Effector memory CD4-positive, alpha-beta T cell (primary cell): Measurements from ENCODE around the gene NDUFA13.
A peak's percentile ranks its signal among the peaks of the same experiment; 100 is the strongest.

Experiments
- DNase-seq, 3 donors: peaks; one replicate each; pipeline ENCODE4 v3.0.0-alpha.2; 2020
- H3K27ac ChIP-seq: 2 replicates; pipeline ENCODE4 v1.7.0; 2013; ENCODE audit warnings: mild to moderate bottlenecking, low read length, moderate library complexity; ENCODE audit not compliant: insufficient read depth, poor library complexity, severe bottlenecking
- H3K27me3 ChIP-seq: replicated peaks from 2 replicates; pipeline ENCODE4 v1.7.0; 2013; ENCODE audit warnings: mild to moderate bottlenecking, low read length; ENCODE audit not compliant: insufficient read depth, control insufficient read depth, poor library complexity, severe bottlenecking
- H3K36me3 ChIP-seq: 2 replicates; pipeline ENCODE4 v1.7.0; 2013; ENCODE audit warnings: mild to moderate bottlenecking, low read length, moderate library complexity; ENCODE audit not compliant: control insufficient read depth, insufficient read depth
- H3K4me1 ChIP-seq: 2 replicates; pipeline ENCODE4 v1.7.0; 2013; ENCODE audit warnings: low read length, mild to moderate bottlenecking; ENCODE audit not compliant: control insufficient read depth, insufficient read depth, poor library complexity, severe bottlenecking
- H3K4me3 ChIP-seq: 2 replicates; pipeline ENCODE4 v1.7.0; 2013; ENCODE audit warnings: low read length, low read depth, mild to moderate bottlenecking; ENCODE audit not compliant: insufficient read depth, poor library complexity, severe bottlenecking
- H3K9me3 ChIP-seq: 2 replicates; pipeline ENCODE4 v1.7.0; 2013; ENCODE audit warnings: mild to moderate bottlenecking, low read length, moderate library complexity; ENCODE audit not compliant: control insufficient read depth

Gene NDUFA13

DNA sequence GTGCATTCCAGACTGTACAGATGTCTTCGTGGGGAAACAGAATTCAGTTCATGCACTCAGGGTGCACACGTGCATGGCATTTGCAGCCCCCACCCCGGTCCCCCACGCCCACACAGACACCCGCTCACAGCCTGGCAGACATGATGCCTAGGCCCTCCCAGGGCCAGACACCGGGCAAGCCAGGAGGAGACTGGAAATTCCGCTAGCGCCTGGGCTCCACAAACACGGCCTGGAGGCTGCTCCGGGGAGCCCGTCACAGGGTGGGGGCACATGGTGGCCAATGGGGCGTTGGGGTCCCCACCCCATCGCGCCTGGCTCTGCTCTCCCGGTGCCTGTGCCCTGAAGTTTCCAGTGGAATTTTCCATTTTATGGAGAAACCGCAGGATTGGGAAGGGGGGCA lies 25.6 kb downstream of the NDUFA13 start:
- Histone ChIP-seq H3K4me3 (peak overlapping the region; percentile 60), H3K4me1 (peaks cover 25% of the 10 kb centered on the region), H3K27ac (no peak overlapping the region), H3K9me3 (no peaks in the 10 kb centered on the region), H3K27me3 (no peaks in the 10 kb centered on the region), H3K36me3 (no peaks in the 10 kb centered on the region)
- DNase-seq, result no peak

DNA sequence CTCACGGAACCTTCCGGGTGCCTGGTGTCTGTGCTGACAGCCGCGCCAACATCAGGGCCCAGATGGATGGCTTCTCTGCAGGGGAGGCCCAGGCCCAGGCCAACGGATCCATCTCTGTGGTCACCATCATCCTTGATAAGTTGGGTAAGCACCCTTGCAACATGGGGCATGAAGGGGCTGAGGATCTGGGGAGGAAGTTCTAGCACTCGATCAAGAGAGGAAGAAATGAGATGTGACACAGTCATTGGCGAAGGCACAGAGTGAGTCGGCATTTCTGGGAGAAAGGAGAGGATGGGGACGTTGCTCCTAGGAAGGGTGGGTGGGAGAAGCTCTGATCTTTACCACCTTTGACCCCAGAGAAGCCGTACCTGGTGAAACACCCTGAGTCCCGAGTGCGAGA lies 26.5 kb downstream of the NDUFA13 start:
- Histone ChIP-seq H3K27me3 (no peaks in the 10 kb centered on the region), H3K36me3 (no peaks in the 10 kb centered on the region), H3K4me3 (no peak overlapping the region), H3K9me3 (no peaks in the 10 kb centered on the region), H3K4me1 (peaks cover 25% of the 10 kb centered on the region), H3K27ac (no peak overlapping the region)
- DNase-seq, result no peak

- Histone ChIP-seq H3K36me3 (no peaks in the 10 kb centered on the region), H3K9me3 (no peaks in the 10 kb centered on the region), H3K4me1 (peaks cover 20% of the 10 kb centered on the region), H3K4me3 (no peak overlapping the region), H3K27me3 (no peaks in the 10 kb centered on the region), H3K27ac (no peak overlapping the region)
- DNase-seq, result no peak
Observed at GRCh38 chr19:19543101-19543500, 27.1 kb downstream of the NDUFA13 start.

GRCh38 chr19:19543640-19544039 lies 27.6 kb downstream of the NDUFA13 start:
- DNase-seq, result no peak

GRCh38 chr19:19544257-19544953 lies 28.4 kb downstream of the NDUFA13 start:
- H3K36me3 ChIP-seq, result no peaks in the 10 kb centered on the region
- DNase-seq, result no peak
- no peaks in the 10 kb centered on the region for H3K27me3 ChIP-seq
- H3K27ac ChIP-seq, result no peak overlapping the region
- H3K4me1 ChIP-seq, result peaks cover 14% of the 10 kb centered on the region
- H3K9me3 ChIP-seq, result no peaks in the 10 kb centered on the region
- no peak overlapping the region for H3K4me3 ChIP-seq

More at GRCh38 chr19:19543640-19544039, 27.6 kb downstream of the NDUFA13 start:
- H3K27me3 ChIP-seq, result no peaks in the 10 kb centered on the region
- H3K4me3 ChIP-seq, result no peak overlapping the region
- H3K9me3 ChIP-seq, result no peaks in the 10 kb centered on the region
- peaks cover 15% of the 10 kb centered on the region for H3K4me1 ChIP-seq
- H3K36me3 ChIP-seq, result no peaks in the 10 kb centered on the region
- H3K27ac ChIP-seq, result no peak overlapping the region

DNA sequence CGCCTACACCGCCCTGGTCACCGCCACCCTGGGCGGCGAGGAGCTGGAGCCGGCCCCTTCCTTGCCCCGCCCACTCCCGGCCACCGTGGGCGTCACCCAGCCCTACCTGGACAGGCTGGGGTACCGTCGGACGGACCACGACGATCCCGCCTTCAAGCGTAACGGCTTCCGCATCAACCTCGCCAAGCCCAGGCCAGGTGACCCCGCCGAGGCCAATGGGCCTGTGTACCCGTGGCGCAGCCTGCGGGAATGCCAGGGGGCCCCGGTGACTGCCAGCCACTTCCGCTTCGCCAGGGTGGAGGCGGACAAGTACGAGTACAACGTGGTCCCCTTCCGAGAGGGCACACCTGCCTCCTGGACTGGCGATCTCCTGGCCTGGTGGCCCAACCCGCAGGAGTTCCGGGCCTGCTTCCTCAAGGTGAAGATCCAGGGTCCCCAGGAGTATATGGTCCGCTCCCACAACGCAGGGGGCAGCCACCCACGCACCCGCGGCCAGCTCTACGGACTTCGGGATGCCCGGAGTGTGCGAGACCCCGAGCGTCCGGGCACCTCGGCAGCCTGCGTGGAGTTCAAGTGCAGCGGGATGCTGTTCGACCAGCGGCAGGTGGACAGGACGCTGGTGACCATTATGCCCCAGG lies 29.0 kb downstream of the NDUFA13 start:
- Histone ChIP-seq H3K36me3 (no peaks in the 10 kb centered on the region), H3K27me3 (no peaks in the 10 kb centered on the region), H3K27ac (no peak overlapping the region), H3K4me3 (no peak overlapping the region), H3K4me1 (peaks cover 14% of the 10 kb centered on the region), H3K9me3 (no peaks in the 10 kb centered on the region)
- DNase-seq, result no peak

GRCh38 chr19:19545707-19546106 lies 29.7 kb downstream of the NDUFA13 start:
- Histone ChIP-seq H3K9me3 (no peaks in the 10 kb centered on the region), H3K36me3 (no peaks in the 10 kb centered on the region), H3K27me3 (no peaks in the 10 kb centered on the region), H3K4me1 (peaks cover 10% of the 10 kb centered on the region), H3K27ac (no peak overlapping the region), H3K4me3 (no peak overlapping the region)
- DNase-seq, result no peak

- Histone ChIP-seq H3K27me3 (no peaks in the 10 kb centered on the region), H3K36me3 (no peaks in the 10 kb centered on the region), H3K9me3 (no peaks in the 10 kb centered on the region), H3K4me3 (no peak overlapping the region), H3K27ac (no peak overlapping the region), H3K4me1 (peaks cover under 1% of the 10 kb centered on the region)
- no peak for DNase-seq
Observed at GRCh38 chr19:19546751-19547162, 30.7 kb downstream of the NDUFA13 start.

- no peaks in the 10 kb centered on the region for H3K27me3 ChIP-seq
- no peak overlapping the region for H3K27ac ChIP-seq
- H3K4me1 ChIP-seq, result no peaks in the 10 kb centered on the region
- DNase-seq, result no peak
- no peaks in the 10 kb centered on the region for H3K9me3 ChIP-seq
- no peaks in the 10 kb centered on the region for H3K36me3 ChIP-seq
- H3K4me3 ChIP-seq, result no peak overlapping the region
Observed at GRCh38 chr19:19547674-19548336, 31.8 kb downstream of the NDUFA13 start.
